ENCODE data around the gene CDH20. TPM values are rescaled to one million over a fixed set of nuclear protein-coding genes. Genes with fewer than 3 reads are reported as not detected.
"Not testable (repeated sequence)": the region's sequence is repeated elsewhere in the genome, so short reads cannot be mapped to it uniquely, and the experiment has no call there.

CDH20 gene
- total RNA-seq, 1 donor from 2014 or later: 4.1 TPM

GRCh38 chr18:61348230-61348629, 15.0 kb downstream of the CDH20 start:
- no peak for DNase-seq (ENCODE audit: low spot score)

GRCh38 chr18:61350578-61350977, 17.3 kb downstream of the CDH20 start:
- DNase-seq (ENCODE audit: low spot score): no peak

DNA sequence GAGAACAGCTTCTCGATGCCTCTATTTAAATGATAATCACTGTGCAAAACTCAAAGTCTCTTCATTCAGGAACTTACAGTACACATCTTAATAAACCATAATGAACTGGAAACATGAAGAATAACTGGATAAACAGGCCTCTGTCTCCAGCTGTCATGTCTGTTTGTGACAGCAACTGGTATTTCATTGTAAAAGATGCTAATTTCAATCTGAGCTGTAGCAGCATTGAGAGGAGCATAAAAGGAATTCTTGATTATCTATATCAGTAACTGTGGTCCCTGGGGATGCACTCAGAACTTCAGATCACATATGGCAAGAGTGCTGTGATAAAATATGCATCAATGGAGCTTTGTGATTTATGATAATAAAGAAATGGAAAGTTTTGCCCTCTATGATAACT, 18.8 kb downstream of the CDH20 start:
- DNase-seq (ENCODE audit: low spot score): no peak

- no peak for DNase-seq (ENCODE audit: low spot score)
Observed at GRCh38 chr18:61352611-61353010, 19.4 kb downstream of the CDH20 start.

DNA sequence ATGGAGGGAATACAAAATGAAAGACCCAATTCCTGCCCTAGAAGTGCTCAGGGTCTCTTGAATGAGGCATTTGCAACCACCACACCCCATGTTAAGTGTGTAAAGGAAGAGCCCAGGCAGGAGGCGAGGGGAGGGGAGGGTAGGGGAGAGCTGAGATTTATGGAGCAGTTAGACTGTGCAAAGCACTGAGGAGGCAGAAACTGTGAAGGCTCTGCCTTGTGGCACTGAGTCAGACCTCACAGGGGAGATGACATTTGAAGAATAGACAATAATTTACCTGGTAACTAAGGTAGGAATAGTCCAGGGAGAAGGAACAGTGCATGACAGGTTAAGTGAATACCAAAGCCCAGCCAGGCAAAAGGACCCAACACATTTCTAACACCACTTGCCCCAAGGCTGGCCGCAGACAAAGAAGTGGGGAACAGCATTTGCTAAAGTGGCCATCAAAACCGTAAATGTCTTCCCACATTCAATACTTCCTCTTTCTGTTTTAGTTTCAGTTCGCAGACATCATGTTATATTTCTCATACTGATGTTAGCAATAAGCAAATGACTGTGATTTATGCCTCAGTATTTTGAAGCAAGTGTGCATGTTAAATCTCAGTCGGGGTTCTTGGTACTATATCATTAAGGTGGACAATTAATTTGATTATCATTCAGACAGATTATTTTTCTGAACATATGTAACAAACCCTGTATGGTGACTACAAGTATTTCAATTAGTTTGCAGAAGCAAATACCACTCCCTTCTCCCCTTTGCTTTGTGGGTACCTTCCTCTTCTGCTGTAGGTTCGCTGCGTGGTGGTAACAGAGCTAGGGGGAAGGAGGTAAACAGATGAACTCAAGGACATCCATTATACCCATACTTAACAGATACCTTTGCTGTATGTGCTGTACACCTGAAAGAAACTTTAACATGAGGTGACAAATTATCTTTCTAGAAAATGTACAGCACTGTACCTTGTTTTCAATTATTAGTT, 27.5 kb downstream of the CDH20 start:
- no peak for DNase-seq (ENCODE audit: low spot score)

DNA sequence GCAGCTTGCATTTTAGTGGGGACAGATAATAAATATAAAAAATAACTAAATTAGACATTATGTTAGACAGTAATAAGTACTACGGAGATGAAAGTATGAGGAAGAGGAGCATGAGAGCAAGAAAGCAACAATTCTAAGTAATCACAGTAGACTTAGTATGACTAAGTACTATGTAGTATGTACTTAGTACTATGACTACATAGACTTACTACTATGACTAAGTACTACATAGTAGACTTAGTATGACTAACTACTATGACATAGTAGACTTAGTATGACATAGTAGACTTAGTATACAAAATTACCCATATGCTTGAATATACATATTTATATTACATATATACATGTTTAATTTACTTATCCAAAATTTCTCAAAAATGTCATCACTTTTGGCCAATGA, 29.3 kb downstream of the CDH20 start:
- no peak for DNase-seq (ENCODE audit: low spot score)

DNA sequence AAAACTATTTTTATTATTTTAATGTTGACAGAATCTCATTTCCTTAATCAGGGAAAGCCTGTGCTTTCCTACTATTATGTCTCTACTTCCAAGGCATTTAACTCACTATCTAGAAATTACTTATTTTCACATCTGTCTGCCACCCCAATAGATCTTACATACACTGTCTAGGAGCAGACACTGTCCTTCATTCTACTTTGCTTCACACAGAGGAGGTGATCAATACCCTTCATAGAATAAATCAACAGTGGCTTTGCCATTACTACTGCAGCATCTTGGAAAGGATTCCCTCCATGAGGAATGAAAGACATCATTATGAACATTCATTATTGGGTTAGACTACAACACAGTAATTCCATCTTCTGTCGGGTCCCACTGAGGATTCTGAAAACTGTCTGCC, 31.7 kb downstream of the CDH20 start:
- DNase-seq (ENCODE audit: low spot score): no peak

DNA sequence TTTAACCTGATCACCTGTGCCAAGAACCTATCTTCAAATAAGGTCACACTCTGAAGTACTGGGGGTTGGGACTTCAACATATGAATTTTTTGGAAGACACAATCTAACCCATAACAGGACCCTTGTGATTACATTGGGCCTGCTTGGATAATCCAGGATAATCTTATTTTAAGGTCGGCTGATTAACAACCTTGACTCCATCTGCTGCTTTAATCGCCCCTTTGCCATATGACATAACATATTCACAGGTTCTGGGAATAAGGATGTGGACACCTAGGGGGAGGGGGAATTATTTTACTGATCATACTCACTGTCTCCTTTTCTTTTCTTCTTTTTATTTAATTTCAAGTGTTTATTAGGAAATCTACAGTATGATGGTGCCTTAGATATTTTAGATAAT, 34.8 kb downstream of the CDH20 start:
- DNase-seq (ENCODE audit: low spot score): no peak

DNA sequence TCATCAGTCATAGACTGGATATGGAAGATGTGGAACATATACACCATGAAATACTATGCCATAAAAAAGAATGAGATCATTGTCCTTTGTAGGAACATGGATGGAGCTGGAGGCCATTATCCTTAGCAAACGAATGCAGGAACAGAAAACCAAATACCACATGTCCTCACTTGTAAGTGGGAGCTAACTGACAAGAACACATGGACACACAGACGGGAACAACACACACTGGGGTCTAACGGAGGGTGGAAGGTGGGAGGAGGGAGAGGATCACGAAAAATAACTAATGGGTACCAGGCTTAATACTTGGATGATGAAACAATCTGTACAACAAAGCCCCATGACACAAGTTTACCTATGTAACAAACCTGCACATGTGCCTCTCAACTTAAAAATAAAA, 36.4 kb downstream of the CDH20 start:
- not testable (repeated sequence) for DNase-seq (ENCODE audit: low spot score)

GRCh38 chr18:61371111-61371510, 37.9 kb downstream of the CDH20 start:
- DNase-seq (ENCODE audit: low spot score): no peak

GRCh38 chr18:61379827-61380226, 46.6 kb downstream of the CDH20 start:
- DNase-seq (ENCODE audit: low spot score): no peak

- no peak for DNase-seq (ENCODE audit: low spot score)
Observed at GRCh38 chr18:61388010-61388409, 54.8 kb downstream of the CDH20 start.

GRCh38 chr18:61394983-61395382, 61.8 kb downstream of the CDH20 start:
- no peak for DNase-seq (ENCODE audit: low spot score)

DNA sequence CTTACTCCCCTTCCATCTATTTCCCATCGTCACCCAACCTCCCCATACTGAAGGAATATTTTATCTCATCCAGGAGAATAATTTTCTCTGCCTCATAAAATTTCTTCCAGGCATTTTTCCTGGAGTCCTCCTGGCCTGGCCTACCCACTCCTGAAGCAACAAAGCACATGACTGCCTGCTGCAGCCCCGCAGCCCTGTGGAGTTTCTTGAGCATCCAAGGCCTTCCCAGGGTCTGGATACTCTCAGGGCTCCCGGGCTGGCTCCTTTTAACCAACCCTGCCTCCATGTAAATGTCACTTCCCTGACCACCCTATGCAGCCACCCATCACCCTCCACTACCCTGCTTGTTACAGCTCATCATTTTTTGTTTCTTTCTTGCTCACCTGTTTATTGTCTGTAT, 64.0 kb downstream of the CDH20 start:
- no peak for DNase-seq (ENCODE audit: low spot score)

DNA sequence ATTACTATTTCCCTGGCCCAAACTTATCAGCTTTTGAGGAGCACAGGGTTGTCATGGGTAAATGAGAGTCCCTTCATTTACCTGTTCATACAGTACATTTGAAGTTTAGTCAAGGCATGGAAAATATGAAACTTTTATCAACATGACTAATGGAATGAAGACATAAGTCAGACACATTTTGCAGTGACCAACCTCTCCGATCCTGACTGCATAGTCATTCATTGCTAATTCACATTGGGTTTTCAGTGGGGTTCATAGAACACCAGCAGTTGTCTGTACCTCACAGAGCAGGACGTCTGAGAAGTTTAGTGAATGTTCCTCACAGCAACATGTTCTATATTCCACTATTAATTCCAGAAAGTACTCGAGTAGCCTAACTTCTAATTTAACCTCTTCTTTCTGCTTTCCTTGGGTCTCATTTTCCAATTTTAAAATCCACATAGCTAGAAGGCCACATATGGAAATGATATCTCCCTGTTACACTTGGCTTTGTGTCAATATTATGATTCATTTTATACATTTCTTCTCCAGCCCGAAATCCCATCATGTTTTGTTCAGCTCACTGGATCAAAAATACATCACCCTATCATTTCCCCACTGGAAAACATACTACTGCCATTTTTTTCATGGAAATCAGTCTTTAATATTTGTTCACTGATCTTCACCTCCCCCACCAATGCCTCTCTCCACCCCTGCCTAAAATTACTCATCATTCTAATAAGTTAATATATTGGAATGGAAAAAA, 65.9 kb downstream of the CDH20 start:
- DNase-seq (ENCODE audit: low spot score): no peak

- no peak for DNase-seq (ENCODE audit: low spot score)
Observed at GRCh38 chr18:61400016-61400635, 66.9 kb downstream of the CDH20 start.

DNA sequence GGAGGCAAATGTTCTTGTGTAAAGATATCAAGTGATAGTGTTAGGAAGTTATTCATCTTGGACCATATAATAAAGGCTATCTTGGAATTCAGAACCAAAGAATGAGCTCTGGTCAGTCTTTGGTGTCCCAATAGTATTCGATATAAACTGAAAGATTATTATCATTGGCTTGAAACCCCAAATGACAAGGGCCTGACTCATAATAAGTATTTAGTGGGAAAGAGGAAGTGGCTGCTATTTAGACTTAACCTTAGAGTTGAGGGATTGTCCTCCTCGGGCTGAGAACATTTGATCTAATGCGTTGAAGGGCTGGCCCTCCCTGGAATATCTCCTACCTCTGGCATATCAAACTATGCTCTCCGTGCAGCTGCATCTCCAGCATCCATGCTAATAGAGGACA, 67.5 kb downstream of the CDH20 start:
- DNase-seq (ENCODE audit: low spot score): no peak

DNA sequence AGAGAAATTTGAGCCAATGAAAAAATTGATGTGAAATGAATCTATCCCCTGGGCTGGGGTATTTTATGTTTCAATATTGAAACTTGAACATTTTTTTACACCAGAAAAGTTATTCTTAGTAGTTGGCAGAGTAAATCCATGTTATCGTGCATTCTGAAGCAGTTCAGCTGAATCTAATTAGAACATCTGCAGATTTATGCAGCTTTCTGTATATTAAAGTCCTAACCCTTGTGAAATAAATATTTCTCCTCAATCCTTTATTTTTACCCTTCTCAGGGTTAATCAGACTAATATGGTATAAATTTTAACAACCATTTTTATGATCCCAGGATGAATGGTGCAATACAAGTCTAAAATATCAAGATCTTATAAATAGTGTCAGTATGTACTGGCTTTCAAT, 69.5 kb downstream of the CDH20 start:
- no peak for DNase-seq (ENCODE audit: low spot score)

- no peak for DNase-seq (ENCODE audit: low spot score)
Observed at GRCh38 chr18:61413396-61413795, 80.2 kb downstream of the CDH20 start.

GRCh38 chr18:61414086-61414485, 80.9 kb downstream of the CDH20 start:
- DNase-seq (ENCODE audit: low spot score): no peak

GRCh38 chr18:61419763-61420162, 86.5 kb downstream of the CDH20 start:
- DNase-seq (ENCODE audit: low spot score): no peak

- DNase-seq (ENCODE audit: low spot score): no peak
Observed at GRCh38 chr18:61420218-61420885, 87.1 kb downstream of the CDH20 start.

Measured in umbilical cord (tissue), 2 donors.